Fibroblast of the aortic adventitia (primary cell): ENCODE data around the gene IQSEC1. TPM values are rescaled to one million over a fixed set of nuclear protein-coding genes. Genes with fewer than 3 reads are reported as not detected.

Source experiments
- DNase-seq: peaks from one replicate; pipeline ENCODE4 v3.0.0-alpha.2; 2010; ENCODE audit warnings: low read depth
- H3K4me3 ChIP-seq: 2 replicates; pipeline ENCODE4 v1.5.1; 2011; ENCODE audit warnings: low read depth, mild to moderate bottlenecking, control low read depth, low read length, moderate library complexity
- total RNA-seq: library from RNA; depleted of rRNA; stranded (reverse); fragments of >200 nt; gene quantifications from 2 replicates; pipeline ENCODE4 v1.2.3, GENCODE V29; 2012; ENCODE audit warnings: low replicate concordance
- TF ChIP-seq, protein P1 (sequence below): IDR thresholded peaks from 2 replicates; pipeline ENCODE4 v1.5.1; 2011; ENCODE audit warnings: mild to moderate bottlenecking, low read length, control low read depth, inconsistent platforms; ENCODE audit not compliant: insufficient read depth

Gene IQSEC1
- total RNA-seq, 1 donor, result 15.9 TPM

- TF ChIP-seq, protein P1, sequence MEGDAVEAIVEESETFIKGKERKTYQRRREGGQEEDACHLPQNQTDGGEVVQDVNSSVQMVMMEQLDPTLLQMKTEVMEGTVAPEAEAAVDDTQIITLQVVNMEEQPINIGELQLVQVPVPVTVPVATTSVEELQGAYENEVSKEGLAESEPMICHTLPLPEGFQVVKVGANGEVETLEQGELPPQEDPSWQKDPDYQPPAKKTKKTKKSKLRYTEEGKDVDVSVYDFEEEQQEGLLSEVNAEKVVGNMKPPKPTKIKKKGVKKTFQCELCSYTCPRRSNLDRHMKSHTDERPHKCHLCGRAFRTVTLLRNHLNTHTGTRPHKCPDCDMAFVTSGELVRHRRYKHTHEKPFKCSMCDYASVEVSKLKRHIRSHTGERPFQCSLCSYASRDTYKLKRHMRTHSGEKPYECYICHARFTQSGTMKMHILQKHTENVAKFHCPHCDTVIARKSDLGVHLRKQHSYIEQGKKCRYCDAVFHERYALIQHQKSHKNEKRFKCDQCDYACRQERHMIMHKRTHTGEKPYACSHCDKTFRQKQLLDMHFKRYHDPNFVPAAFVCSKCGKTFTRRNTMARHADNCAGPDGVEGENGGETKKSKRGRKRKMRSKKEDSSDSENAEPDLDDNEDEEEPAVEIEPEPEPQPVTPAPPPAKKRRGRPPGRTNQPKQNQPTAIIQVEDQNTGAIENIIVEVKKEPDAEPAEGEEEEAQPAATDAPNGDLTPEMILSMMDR, result no peak
- H3K4me3 ChIP-seq, result no peak overlapping the region
- peak; percentile 24 for DNase-seq
Observed at GRCh38 chr3:12948891-12949711, 124.1 kb downstream of the IQSEC1 start.

DNA sequence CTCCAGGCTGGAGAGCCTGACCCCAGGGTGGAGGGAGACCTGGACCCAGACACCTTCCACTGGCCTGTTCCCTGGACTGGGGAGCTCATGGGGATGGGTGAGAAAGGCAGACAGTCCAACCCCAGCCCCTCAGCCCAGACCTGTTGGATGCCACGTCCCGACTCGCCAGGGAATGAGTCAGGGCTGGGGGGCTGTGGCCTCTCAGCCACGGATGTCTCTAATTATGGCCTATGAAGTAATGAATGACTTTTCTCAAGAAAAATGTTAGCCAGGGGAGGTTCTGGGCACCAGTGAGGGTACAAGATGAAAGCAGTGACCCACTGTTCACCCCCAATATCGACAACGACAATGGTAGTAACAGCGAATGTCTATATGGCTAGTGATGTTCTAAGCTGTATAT, 124.9 kb downstream of the IQSEC1 start:
- TF ChIP-seq, protein P1, result no peak
- H3K4me3 ChIP-seq, result no peak overlapping the region
- peak; percentile 21 for DNase-seq

DNA sequence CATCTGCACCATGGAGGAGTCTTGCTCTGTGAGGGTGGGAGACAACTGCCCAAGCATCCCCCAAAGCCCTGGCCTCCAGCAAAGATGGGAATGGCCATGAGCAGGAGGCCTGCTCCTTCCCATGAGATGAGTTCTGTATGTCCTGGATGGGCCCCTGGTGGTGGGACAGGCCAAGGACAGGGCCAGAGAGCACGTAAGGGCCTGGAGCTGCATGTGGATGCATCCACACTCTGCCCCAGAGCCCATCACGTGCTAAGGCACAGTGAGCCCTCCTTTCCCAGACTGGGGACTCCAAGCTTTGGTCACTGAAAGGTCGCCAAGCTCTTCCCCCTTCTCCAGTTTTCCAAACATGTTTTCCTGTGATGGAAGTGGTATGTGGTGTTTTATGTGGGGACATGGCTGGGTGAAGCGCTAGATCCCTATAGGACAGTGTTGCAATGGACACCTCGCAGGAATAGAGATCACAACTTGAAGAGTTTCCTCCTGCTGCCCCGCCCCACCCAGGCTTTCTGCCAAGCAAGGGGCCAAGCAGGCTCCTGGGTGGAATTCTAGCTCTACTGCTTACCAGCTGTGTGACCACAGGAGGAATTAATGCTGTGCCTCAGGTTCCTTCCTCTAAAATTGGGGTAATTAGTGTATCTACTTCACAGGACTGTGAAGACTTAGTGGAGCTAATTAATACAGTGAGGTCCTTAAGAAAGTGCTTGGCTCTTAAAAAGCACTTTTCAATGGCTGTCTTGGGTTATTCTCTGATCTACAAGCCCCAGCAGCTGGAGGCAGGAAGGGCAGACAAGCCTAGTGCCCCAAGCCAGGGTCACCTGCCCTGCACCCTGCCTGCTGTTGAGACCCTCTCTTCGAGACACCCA, 125.5 kb downstream of the IQSEC1 start:
- TF ChIP-seq, protein P1, result peak; percentile 28
- peak; percentile 68 for DNase-seq
- H3K4me3 ChIP-seq, result no peak overlapping the region

GRCh38 chr3:12946649-12947316, 126.4 kb downstream of the IQSEC1 start:
- TF ChIP-seq, protein P1, result no peak
- no peak for DNase-seq
- H3K4me3 ChIP-seq, result no peak overlapping the region

- H3K4me3 ChIP-seq, result no peak overlapping the region
- TF ChIP-seq, protein P1, result no peak
- no peak for DNase-seq
Observed at GRCh38 chr3:12946251-12946648, 127.0 kb downstream of the IQSEC1 start.

GRCh38 chr3:12944849-12945248, 128.4 kb downstream of the IQSEC1 start:
- no peak overlapping the region for H3K4me3 ChIP-seq
- TF ChIP-seq, protein P1, result no peak

More at GRCh38 chr3:12944849-12945248, 128.4 kb downstream of the IQSEC1 start:
- no peak for DNase-seq
